HFFc6 (cell line): ENCODE data around the gene GOLGA6A. TPM values are rescaled to one million over a fixed set of nuclear protein-coding genes. Genes with fewer than 3 reads are reported as not detected.

Source experiments
- DNase-seq: peaks from one replicate; pipeline ENCODE4 v3.0.0-alpha.2; 2018
- H3K27ac Mint-ChIP-seq: 2 replicates; pipeline ENCODE4 v1.8.0; 2020; ENCODE audit warnings: mild to moderate bottlenecking, mixed read lengths
- H3K27me3 Mint-ChIP-seq: 2 replicates; pipeline ENCODE4 v1.8.0; 2021; ENCODE audit warnings: mild to moderate bottlenecking, moderate library complexity, mixed read lengths; ENCODE audit not compliant: insufficient read depth
- H3K36me3 Mint-ChIP-seq: 2 replicates; pipeline ENCODE4 v1.8.0; 2021; ENCODE audit warnings: low read depth, mixed read lengths
- H3K4me1 Mint-ChIP-seq: 2 replicates; pipeline ENCODE4 v1.8.0; 2020; ENCODE audit warnings: low read depth, mixed read lengths
- H3K4me3 Mint-ChIP-seq: 2 replicates; pipeline ENCODE4 v1.8.0; 2020; ENCODE audit warnings: mild to moderate bottlenecking, moderate library complexity, mixed read lengths
- H3K9me3 Mint-ChIP-seq: 2 replicates; pipeline ENCODE4 v1.8.0; 2020; ENCODE audit warnings: mild to moderate bottlenecking, mixed read lengths
- CTCF ChIP-seq: fragments of 200-600 bp; sonication (generic); IDR thresholded peaks from 2 replicates; pipeline ENCODE4 v1.5.0; 2021; ENCODE audit warnings: antibody characterized with exemption, mild to moderate bottlenecking
- total RNA-seq, 6 experiments: library from RNA; stranded (reverse); fragmentation: NEBNext Ultra II Directional; extraction: Animal tissue kit (Norgen Biotek cat#: 25700); gene quantifications; 2 replicates in 1 of 6; 3 replicates in 5 of 6; pipeline ENCODE4 v1.2.3, GENCODE V29; 2021

The GOLGA6A gene
- total RNA-seq, 6 experiments from 2014 or later, result not detected

- no peak for DNase-seq
- Mint-ChIP-seq H3K9me3 (no peaks in the 10 kb centered on the region), H3K4me1 (peaks cover 15% of the 10 kb centered on the region), H3K4me3 (no peak overlapping the region), H3K27me3 (no peaks in the 10 kb centered on the region; the same call in 1 of the 2 replicates), H3K27ac (no peak overlapping the region), H3K36me3 (peaks cover 16% of the 10 kb centered on the region)
- no peak for TF ChIP-seq CTCF
Observed at GRCh38 chr15:74032606-74033561, 49.5 kb downstream of the GOLGA6A start.

GRCh38 chr15:74032046-74032445, 50.3 kb downstream of the GOLGA6A start:
- peaks cover 16% of the 10 kb centered on the region for H3K36me3 Mint-ChIP-seq
- no peak overlapping the region for H3K27ac Mint-ChIP-seq
- no peak for TF ChIP-seq CTCF
- H3K27me3 Mint-ChIP-seq, result no peaks in the 10 kb centered on the region; the same call in 1 of the 2 replicates
- DNase-seq, result no peak
- no peak overlapping the region for H3K4me3 Mint-ChIP-seq
- H3K4me1 Mint-ChIP-seq, result peaks cover 6% of the 10 kb centered on the region
- H3K9me3 Mint-ChIP-seq, result no peaks in the 10 kb centered on the region

GRCh38 chr15:74028646-74029045, 53.7 kb downstream of the GOLGA6A start:
- no peak for TF ChIP-seq CTCF
- H3K4me3 Mint-ChIP-seq, result no peak overlapping the region
- no peaks in the 10 kb centered on the region for H3K27me3 Mint-ChIP-seq
- no peaks in the 10 kb centered on the region for H3K9me3 Mint-ChIP-seq
- H3K4me1 Mint-ChIP-seq, result peaks cover 25% of the 10 kb centered on the region
- peaks cover 11% of the 10 kb centered on the region for H3K36me3 Mint-ChIP-seq
- no peak overlapping the region for H3K27ac Mint-ChIP-seq
- no peak for DNase-seq

DNA sequence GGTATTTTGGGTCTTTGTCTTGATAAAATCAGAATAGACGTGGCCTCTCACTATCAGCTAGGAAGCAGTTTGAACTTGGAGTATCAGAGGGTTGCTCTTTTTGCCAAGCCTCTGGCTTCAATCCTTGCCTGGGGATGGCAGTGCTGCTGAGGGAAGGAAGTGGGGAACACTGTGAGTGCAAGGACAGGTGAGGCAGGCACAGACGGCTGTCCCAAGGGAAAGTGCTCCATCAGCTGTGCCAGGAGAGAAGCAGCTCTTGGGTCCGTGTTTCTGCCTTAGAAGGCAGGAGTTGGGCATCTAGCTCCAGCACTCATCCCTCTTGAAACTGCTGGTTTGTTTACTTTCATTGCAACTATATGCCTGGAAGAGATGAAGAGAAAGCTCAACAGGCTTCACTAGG, 54.7 kb downstream of the GOLGA6A start:
- DNase-seq, result no peak
- Mint-ChIP-seq H3K4me1 (peaks cover 32% of the 10 kb centered on the region), H3K4me3 (no peak overlapping the region), H3K9me3 (no peaks in the 10 kb centered on the region), H3K27me3 (no peaks in the 10 kb centered on the region), H3K36me3 (peaks cover 18% of the 10 kb centered on the region), H3K27ac (no peak overlapping the region)
- no peak for TF ChIP-seq CTCF

- Mint-ChIP-seq H3K27me3 (no peaks in the 10 kb centered on the region), H3K36me3 (peaks cover 25% of the 10 kb centered on the region), H3K4me3 (peak overlapping the region; percentile 29), H3K27ac (peak overlapping the region; percentile 80), H3K9me3 (no peaks in the 10 kb centered on the region), H3K4me1 (peaks cover 39% of the 10 kb centered on the region)
- DNase-seq, result peak; percentile 51
- no peak for TF ChIP-seq CTCF
Observed at GRCh38 chr15:74025436-74025835, 56.9 kb downstream of the GOLGA6A start.
